ENCODE measurements around the gene KLHDC7B.

KLHDC7B gene

DNA sequence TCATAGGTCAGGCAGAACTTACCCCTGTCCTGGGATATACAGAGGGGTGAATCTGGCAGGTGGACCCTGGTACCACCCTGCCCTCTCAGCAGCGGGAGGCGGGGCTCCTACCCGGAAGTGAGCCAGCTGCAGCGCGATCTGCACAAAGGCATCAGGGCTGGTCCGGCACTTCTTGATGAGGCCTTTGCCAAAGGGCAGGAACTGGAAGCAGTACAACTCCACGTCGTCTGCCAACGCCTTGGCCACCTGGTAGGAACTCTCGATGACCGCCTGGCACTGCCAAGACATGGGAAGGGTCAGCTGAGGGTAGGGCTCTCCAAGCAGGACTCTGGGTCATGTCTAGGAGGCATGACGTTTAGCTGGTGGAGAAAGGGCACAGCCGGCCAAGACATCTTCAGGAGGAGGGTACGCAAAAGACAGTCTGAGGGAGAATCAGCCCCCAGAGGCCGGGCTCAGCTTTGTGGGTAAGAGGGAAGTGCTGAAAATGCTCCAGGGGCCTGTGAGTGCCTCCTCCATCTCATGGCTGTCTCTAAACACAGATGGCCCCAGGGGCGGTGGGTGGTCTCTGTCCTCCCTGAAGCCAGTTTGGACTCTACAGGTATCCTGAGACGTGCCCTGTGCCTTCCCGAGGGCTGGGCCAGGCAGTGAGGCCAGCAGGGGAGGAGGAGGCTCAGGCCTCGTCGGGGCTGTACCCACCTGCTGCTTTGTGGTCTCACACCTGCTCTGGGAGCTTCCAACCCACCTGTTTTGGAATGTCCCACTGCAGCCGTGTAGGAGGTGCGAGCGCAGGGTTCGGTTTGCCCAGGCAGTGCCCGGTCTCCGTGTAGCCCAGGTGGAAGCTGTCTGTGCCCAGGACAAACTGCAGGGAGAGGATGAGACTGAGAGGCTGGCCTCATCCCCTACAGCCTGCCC, 25.8 kb downstream of the KLHDC7B start:
- DNase-seq (ENCODE audit: low spot score) (no peak), FAIRE-seq (no peak)

DNA sequence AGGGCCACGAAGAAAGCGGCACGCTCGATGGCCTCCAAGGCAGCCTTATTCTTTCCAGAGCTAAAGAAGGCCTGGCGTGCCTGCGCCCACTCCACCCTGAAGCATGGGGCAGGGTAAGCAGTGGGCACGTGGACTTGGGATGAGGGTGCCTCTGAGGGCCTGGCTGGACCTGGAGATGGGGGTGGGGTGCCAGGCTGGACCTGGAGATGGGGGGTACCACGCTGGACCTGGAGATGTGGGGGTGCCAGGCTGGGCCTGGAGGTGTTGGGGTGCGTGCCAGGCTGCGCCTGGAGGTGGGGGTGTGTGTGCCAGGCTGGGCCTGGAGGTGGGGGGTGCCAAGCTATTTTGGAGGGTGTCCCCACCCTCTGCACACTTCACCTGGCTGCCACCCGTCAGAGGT, 27.3 kb downstream of the KLHDC7B start:
- DNase-seq (ENCODE audit: low spot score): no peak
- no peak for FAIRE-seq

DNA sequence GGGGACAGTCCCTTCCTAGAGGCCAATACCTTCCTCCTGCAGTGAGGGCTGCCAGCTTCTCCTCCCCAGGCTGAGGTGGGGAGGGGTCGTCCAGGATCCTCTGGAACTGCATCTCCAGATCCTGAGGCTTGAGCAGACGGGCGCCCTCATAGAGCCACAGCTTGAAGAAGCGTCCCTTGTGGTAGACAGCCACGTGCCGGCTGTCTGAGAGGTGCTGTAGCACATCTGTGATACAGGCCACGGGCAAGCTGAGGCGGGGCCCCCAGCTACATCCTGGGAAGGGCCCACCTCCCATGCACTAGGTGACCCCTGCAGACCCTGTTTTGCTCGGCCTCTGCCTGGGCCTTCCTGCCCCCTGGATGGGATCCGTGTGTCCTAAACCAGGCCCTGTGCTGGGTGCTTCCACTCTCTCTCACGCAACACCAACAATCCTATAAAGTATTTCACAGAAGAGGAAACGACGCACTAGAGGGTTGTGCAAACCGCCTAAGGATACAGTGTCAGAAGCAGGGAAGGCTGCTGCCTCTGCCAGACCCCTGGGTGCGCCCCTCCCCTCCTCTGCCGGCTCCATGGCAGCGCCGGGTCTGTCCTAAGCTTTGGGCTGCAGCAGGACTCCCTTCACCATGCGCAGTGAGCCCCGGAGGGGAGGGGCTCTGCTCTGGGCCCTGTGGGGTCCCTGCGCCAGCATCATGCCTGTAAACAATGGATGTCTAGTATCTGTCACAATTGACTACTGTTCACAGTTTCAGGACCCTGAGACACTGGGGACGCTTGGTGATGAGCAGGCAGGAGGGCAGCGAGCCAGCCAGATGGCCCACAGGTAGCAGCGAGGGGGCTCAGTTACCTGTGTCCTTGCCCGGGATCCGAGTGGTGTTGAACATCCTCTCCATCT, 28.0 kb downstream of the KLHDC7B start:
- FAIRE-seq: no peak
- no peak for DNase-seq (ENCODE audit: low spot score)

- no peak for DNase-seq (ENCODE audit: low spot score)
- peak; percentile 74 for FAIRE-seq
Observed at GRCh38 chr22:50574383-50574755, 28.7 kb downstream of the KLHDC7B start.

- FAIRE-seq: no peak
- DNase-seq (ENCODE audit: low spot score): no peak
Observed at GRCh38 chr22:50575426-50575941, 29.8 kb downstream of the KLHDC7B start.

- no peak for DNase-seq (ENCODE audit: low spot score)
- no peak for FAIRE-seq
Observed at GRCh38 chr22:50576070-50576469, 30.4 kb downstream of the KLHDC7B start.

- no peak for FAIRE-seq
- no peak for DNase-seq (ENCODE audit: low spot score)
Observed at GRCh38 chr22:50576806-50577696, 31.4 kb downstream of the KLHDC7B start.

- DNase-seq (ENCODE audit: low spot score): no peak
- no peak for FAIRE-seq
Observed at GRCh38 chr22:50577697-50577986, 31.9 kb downstream of the KLHDC7B start.

GRCh38 chr22:50577987-50578775, 32.5 kb downstream of the KLHDC7B start, which contains the start of gene CPT1B:
CPT1B (minus strand) TSS chr22:50578427; CDS start chr22:50577915, 512 bp downstream.
- FAIRE-seq: no peak
- DNase-seq (ENCODE audit: low spot score): no peak

- FAIRE-seq (no peak), DNase-seq (ENCODE audit: low spot score) (no peak)
Observed at GRCh38 chr22:50578776-50579310, 33.1 kb downstream of the KLHDC7B start.

GRCh38 chr22:50579752-50580151, 34.1 kb downstream of the KLHDC7B start:
- no peak for DNase-seq (ENCODE audit: low spot score)
- no peak for FAIRE-seq

- no peak for FAIRE-seq
- DNase-seq (ENCODE audit: low spot score): no peak
Observed at GRCh38 chr22:50581031-50581949, 35.6 kb downstream of the KLHDC7B start.

GRCh38 chr22:50581950-50582492, 36.3 kb downstream of the KLHDC7B start:
- DNase-seq (ENCODE audit: low spot score): no peak
- FAIRE-seq: peak; percentile 44

DNA sequence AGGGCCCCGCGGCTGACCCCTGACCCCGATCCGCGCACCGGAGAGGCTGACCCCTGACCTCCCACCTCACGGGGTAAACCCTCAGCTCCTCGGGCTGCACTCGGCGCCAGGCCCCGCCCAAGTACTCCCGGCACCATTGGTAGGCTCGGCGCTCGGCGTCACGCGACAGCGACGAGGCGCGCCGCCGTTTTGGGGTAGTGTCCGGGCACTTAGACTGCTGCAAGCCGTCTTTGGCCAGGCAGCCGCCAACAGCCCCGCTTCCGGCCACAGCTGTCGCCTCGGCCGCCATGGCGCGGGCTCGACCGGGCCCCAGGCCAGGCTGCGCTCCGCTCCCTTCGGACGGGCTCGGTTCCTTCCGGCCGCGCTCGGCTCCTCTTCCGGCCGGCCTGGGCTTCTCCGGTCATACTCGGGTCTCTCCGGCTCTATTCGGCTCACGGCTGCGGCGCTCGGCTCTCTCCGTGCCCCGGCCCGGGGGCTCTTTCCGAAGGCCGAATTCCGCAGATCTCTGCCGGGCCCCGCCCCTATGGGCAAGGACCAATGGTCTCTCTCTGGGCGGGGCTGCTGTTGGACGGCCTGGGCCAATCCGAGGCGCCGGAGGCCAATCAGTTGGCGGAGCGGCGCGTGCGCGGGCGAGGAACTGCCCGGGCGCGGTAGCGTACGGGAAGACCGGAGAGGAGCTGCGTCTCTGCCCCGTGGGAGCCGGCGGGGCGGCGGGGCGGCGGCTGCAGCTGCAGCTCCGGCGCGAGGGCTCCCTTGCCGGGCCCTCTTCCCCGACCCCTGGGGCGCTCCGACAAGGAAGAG, 37.0 kb downstream of the KLHDC7B start, which contains the start of gene CHKB:
TSS of gene CHKB (minus strand) at position 357 of the 801 bp plus-strand sequence. CDS start at position 289, 68 bp downstream.
- FAIRE-seq: peak; percentile 82
- peak; percentile 99 for DNase-seq (ENCODE audit: low spot score)

- FAIRE-seq (no peak), DNase-seq (ENCODE audit: low spot score) (no peak)
Observed at GRCh38 chr22:50583294-50583861, 37.7 kb downstream of the KLHDC7B start.

DNA sequence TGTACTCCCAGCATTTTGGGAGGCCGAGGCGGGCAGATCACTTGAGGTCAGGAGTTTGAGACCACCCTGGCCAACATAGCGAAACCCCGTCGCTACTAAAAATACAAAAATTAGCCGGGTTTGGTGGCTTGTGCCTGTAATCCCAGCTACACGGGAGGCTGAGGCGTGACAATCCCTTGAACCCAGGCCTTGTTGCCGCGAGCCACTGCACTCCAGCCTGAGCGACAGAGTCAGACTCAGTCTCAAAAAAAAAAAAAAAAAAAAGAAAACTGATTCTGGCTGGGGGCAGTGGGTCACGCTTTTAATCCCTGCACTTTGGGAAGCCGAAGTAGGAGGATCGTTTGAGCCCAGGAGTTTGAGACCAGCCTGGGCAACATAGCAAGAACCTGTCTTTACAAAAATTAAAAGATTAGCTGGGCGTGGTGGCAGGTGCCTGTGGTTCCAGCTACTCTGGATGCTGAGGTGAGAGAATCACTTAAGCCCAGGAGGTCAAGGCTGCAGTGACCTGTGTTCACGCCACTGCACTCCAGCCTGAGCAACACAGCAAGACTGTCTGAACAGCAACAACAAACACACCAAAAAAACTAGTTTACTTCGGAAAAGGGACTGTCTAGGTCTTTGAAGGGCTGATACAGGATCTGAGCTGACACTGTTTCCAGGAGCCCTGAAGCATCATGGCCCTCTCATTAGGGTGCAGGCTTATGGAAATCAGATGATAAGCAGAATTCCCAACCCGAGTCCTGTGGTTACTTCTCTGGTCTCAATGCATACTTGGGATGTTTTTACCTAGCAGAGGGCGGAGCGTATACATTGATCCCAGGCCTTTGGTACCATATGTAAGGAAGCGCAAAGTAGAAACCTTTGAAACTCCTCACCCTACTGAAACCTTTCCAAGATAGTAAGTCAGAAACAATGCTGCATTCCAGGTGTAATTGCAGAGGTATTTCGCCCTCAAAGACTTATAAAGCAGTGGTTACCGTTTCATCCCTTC, 38.7 kb downstream of the KLHDC7B start:
- no peak for DNase-seq (ENCODE audit: low spot score)
- FAIRE-seq: no peak

Data from urothelium cell line (cell line).